ENCODE data around the gene GALM.
"Not testable (repeated sequence)": the region's sequence is repeated elsewhere in the genome, so short reads cannot be mapped to it uniquely, and the experiment has no call there.

DNA sequence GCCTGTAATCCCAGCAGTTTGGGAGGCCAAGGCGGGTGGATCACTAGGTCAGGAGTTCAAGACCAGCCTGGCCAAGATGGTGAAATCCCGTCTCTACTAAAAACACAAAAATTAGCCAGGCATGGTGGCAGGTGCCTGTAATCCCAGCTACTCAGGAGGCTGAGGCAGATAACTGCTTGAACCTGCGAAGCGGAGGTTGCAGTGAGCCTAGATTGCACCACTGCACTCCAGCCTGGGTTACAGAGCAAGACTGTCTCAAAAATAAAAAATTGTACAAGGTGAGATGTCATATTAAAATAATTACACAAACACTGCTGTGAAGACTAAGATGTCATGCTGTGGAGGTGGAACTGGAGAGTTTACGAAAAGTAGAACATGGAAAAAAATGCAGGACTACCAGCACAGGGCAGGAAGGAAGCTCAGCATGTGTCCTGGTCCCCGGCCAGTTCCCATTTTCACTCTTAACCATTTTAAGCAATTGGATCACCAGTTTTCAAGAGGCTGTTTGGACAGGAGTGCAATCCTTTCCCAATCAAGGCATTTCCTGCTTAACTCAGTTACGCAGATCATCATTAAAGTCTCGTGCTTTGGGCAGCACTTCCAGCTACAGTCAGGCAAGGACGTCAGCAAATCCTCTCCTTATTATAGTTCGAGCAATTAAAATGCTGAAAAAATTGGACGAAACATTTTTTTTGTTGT, 71.2 kb downstream of the GALM start:
- TF ChIP-seq, protein P1, sequence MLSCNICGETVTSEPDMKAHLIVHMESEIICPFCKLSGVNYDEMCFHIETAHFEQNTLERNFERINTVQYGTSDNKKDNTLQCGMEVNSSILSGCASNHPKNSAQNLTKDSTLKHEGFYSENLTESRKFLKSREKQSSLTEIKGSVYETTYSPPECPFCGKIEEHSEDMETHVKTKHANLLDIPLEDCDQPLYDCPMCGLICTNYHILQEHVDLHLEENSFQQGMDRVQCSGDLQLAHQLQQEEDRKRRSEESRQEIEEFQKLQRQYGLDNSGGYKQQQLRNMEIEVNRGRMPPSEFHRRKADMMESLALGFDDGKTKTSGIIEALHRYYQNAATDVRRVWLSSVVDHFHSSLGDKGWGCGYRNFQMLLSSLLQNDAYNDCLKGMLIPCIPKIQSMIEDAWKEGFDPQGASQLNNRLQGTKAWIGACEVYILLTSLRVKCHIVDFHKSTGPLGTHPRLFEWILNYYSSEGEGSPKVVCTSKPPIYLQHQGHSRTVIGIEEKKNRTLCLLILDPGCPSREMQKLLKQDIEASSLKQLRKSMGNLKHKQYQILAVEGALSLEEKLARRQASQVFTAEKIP (CRISPR knock-in tag; IDR thresholded peaks at IDR 0.05; ENCODE audit: borderline replicate concordance) = not testable (repeated sequence)
- not testable (repeated sequence) for TF ChIP-seq ZNF225 (CRISPR knock-in tag; IDR thresholded peaks at IDR 0.05); ATF7 (IDR thresholded peaks at IDR 0.05); ATF7 (CRISPR knock-in tag; IDR thresholded peaks at IDR 0.05); ZBTB7A (CRISPR knock-in tag; IDR thresholded peaks at IDR 0.05); CHD4 (IDR thresholded peaks at IDR 0.05; ENCODE audit: borderline replicate concordance, low read length); SIN3A (IDR thresholded peaks at IDR 0.05; ENCODE audit: borderline replicate concordance, low read depth, low read length); KLF15 (CRISPR knock-in tag; IDR thresholded peaks at IDR 0.05; ENCODE audit: borderline replicate concordance); IRF2 (CRISPR knock-in tag; IDR thresholded peaks at IDR 0.05); SOX5 (CRISPR knock-in tag; IDR thresholded peaks at IDR 0.05; ENCODE audit: borderline replicate concordance); RFXANK (CRISPR knock-in tag; IDR thresholded peaks at IDR 0.05)
- TF ChIP-seq, protein P2, sequence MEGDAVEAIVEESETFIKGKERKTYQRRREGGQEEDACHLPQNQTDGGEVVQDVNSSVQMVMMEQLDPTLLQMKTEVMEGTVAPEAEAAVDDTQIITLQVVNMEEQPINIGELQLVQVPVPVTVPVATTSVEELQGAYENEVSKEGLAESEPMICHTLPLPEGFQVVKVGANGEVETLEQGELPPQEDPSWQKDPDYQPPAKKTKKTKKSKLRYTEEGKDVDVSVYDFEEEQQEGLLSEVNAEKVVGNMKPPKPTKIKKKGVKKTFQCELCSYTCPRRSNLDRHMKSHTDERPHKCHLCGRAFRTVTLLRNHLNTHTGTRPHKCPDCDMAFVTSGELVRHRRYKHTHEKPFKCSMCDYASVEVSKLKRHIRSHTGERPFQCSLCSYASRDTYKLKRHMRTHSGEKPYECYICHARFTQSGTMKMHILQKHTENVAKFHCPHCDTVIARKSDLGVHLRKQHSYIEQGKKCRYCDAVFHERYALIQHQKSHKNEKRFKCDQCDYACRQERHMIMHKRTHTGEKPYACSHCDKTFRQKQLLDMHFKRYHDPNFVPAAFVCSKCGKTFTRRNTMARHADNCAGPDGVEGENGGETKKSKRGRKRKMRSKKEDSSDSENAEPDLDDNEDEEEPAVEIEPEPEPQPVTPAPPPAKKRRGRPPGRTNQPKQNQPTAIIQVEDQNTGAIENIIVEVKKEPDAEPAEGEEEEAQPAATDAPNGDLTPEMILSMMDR (CRISPR knock-in tag; IDR thresholded peaks at IDR 0.05) = not testable (repeated sequence)
- TF ChIP-seq, protein P3, sequence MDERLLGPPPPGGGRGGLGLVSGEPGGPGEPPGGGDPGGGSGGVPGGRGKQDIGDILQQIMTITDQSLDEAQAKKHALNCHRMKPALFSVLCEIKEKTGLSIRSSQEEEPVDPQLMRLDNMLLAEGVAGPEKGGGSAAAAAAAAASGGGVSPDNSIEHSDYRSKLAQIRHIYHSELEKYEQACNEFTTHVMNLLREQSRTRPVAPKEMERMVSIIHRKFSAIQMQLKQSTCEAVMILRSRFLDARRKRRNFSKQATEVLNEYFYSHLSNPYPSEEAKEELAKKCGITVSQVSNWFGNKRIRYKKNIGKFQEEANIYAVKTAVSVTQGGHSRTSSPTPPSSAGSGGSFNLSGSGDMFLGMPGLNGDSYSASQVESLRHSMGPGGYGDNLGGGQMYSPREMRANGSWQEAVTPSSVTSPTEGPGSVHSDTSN (CRISPR knock-in tag; IDR thresholded peaks at IDR 0.05) = not testable (repeated sequence)

Data from HepG2 (cell line).